NCI-H2171 (cell line): ENCODE measurements around the gene HBM.
A peak's percentile ranks its signal among the peaks of the same experiment; 100 is the strongest.
"Not testable (repeated sequence)": the region's sequence is repeated elsewhere in the genome, so short reads cannot be mapped to it uniquely, and the experiment has no call there.

Experiments
- DNase-seq: peaks from one replicate; lab custom pipeline; 2025; lab: John Stamatoyannopoulos, UW

The HBM gene

DNA sequence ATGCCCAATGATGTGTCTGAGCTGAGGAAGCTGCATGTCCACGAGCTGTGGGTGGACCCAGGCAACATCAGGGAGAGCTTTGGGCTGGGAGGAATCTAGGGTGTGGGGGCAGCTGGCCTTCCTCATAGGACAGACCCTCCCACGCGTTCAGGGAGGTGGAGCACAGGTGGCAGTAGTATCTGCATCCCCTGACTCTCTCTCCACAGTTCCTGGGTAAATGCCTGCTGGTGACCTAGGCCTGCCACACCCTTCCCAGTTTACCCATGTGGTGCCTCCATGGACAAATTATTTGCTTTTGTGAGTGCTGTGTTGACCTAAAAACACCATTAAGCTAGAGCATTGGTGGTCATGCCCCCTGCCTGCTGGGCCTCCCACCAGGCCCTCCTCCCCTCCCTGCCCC, 3.2 kb downstream of the HBM start:
- no peak for DNase-seq

DNA sequence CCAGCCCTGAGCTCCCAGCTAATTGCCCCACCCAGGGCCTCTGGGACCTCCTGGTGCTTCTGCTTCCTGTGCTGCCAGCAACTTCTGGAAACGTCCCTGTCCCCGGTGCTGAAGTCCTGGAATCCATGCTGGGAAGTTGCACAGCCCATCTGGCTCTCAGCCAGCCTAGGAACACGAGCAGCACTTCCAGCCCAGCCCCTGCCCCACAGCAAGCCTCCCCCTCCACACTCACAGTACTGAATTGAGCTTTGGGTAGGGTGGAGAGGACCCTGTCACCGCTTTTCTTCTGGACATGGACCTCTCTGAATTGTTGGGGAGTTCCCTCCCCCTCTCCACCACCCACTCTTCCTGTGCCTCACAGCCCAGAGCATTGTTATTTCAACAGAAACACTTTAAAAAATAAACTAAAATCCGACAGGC, 4.3 kb downstream of the HBM start:
- DNase-seq: not testable (repeated sequence)

DNA sequence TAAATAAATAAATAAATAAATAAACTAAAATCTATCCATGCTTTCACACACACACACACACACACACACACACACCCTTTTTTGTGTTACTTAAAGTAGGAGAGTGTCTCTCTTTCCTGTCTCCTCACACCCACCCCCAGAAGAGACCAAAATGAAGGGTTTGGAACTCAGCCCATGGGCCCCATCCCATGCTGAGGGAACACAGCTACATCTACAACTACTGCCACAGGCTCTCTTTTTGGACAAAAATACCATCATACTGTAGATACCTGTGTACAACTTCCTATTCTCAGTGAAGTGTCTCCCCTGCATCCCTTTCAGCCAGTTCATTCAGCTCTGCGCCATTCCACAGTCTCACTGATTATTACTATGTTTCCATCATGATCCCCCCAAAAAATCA, 5.0 kb downstream of the HBM start:
- DNase-seq: no peak

DNA sequence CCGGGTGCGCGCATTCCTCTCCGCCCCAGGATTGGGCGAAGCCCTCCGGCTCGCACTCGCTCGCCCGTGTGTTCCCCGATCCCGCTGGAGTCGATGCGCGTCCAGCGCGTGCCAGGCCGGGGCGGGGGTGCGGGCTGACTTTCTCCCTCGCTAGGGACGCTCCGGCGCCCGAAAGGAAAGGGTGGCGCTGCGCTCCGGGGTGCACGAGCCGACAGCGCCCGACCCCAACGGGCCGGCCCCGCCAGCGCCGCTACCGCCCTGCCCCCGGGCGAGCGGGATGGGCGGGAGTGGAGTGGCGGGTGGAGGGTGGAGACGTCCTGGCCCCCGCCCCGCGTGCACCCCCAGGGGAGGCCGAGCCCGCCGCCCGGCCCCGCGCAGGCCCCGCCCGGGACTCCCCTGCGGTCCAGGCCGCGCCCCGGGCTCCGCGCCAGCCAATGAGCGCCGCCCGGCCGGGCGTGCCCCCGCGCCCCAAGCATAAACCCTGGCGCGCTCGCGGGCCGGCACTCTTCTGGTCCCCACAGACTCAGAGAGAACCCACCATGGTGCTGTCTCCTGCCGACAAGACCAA, 6.7 kb downstream of the HBM start, which contains the start of gene HBA2:
HBA2 (plus strand) TSS at position 503 of the 568 bp plus-strand sequence; CDS start at position 540, 37 bp downstream.
- DNase-seq: not testable (repeated sequence)

DNA sequence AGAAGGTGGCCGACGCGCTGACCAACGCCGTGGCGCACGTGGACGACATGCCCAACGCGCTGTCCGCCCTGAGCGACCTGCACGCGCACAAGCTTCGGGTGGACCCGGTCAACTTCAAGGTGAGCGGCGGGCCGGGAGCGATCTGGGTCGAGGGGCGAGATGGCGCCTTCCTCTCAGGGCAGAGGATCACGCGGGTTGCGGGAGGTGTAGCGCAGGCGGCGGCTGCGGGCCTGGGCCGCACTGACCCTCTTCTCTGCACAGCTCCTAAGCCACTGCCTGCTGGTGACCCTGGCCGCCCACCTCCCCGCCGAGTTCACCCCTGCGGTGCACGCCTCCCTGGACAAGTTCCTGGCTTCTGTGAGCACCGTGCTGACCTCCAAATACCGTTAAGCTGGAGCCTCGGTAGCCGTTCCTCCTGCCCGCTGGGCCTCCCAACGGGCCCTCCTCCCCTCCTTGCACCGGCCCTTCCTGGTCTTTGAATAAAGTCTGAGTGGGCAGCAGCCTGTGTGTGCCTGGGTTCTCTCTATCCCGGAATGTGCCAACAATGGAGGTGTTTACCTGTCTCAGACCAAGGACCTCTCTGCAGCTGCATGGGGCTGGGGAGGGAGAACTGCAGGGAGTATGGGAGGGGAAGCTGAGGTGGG, 7.6 kb downstream of the HBM start:
- not testable (repeated sequence) for DNase-seq

DNA sequence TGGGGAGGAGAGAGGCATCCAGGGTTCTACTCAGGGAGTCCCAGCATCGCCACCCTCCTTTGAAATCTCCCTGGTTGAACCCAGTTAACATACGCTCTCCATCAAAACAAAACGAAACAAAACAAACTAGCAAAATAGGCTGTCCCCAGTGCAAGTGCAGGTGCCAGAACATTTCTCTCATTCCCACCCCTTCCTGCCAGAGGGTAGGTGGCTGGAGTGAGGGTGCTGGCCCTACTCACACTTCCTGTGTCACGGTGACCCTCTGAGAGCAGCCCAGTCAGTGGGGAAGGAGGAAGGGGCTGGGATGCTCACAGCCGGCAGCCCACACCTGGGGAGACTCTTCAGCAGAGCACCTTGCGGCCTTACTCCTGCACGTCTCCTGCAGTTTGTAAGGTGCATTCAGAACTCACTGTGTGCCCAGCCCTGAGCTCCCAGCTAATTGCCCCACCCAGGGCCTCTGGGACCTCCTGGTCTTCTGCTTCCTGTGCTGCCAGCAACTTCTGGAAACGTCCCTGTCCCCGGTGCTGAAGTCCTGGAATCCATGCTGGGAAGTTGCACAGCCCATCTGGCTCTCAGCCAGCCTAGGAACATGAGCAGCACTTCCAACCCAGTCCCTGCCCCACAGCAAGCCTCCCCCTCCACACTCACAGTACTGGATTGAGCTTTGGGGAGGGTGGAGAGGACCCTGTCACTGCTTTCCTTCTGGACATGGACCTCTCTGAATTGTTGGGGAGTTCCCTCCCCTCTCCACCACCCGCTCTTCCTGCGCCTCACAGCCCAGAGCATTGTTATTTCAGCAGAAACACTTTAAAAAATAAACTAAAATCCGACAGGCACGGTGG, 8.4 kb downstream of the HBM start:
- not testable (repeated sequence) for DNase-seq

DNA sequence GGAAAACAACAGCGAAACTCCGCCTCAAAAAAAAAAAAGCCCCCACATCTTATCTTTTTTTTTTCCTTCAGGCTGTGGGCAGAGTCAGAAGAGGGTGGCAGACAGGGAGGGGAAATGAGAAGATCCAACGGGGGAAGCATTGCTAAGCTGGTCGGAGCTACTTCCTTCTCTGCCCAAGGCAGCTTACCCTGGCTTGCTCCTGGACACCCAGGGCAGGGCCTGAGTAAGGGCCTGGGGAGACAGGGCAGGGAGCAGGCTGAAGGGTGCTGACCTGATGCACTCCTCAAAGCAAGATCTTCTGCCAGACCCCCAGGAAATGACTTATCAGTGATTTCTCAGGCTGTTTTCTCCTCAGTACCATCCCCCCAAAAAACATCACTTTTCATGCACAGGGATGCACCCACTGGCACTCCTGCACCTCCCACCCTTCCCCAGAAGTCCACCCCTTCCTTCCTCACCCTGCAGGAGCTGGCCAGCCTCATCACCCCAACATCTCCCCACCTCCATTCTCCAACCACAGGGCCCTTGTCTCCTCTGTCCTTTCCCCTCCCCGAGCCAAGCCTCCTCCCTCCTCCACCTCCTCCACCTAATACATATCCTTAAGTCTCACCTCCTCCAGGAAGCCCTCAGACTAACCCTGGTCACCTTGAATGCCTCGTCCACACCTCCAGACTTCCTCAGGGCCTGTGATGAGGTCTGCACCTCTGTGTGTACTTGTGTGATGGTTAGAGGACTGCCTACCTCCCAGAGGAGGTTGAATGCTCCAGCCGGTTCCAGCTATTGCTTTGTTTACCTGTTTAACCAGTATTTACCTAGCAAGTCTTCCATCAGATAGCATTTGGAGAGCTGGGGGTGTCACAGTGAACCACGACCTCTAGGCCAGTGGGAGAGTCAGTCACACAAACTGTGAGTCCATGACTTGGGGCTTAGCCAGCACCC, 9.5 kb downstream of the HBM start:
- no peak for DNase-seq

DNA sequence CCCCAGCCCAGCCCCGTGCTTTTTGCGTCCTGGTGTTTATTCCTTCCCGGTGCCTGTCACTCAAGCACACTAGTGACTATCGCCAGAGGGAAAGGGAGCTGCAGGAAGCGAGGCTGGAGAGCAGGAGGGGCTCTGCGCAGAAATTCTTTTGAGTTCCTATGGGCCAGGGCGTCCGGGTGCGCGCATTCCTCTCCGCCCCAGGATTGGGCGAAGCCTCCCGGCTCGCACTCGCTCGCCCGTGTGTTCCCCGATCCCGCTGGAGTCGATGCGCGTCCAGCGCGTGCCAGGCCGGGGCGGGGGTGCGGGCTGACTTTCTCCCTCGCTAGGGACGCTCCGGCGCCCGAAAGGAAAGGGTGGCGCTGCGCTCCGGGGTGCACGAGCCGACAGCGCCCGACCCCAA, 10.2 kb downstream of the HBM start:
- DNase-seq: not testable (repeated sequence)

DNA sequence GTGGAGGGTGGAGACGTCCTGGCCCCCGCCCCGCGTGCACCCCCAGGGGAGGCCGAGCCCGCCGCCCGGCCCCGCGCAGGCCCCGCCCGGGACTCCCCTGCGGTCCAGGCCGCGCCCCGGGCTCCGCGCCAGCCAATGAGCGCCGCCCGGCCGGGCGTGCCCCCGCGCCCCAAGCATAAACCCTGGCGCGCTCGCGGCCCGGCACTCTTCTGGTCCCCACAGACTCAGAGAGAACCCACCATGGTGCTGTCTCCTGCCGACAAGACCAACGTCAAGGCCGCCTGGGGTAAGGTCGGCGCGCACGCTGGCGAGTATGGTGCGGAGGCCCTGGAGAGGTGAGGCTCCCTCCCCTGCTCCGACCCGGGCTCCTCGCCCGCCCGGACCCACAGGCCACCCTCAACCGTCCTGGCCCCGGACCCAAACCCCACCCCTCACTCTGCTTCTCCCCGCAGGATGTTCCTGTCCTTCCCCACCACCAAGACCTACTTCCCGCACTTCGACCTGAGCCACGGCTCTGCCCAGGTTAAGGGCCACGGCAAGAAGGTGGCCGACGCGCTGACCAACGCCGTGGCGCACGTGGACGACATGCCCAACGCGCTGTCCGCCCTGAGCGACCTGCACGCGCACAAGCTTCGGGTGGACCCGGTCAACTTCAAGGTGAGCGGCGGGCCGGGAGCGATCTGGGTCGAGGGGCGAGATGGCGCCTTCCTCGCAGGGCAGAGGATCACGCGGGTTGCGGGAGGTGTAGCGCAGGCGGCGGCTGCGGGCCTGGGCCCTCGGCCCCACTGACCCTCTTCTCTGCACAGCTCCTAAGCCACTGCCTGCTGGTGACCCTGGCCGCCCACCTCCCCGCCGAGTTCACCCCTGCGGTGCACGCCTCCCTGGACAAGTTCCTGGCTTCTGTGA, 11.0 kb downstream of the HBM start, which contains the start of gene HBA1:
HBA1 (plus strand) TSS at position 204 of the 906 bp plus-strand sequence; CDS start at position 241, 37 bp downstream.
- not testable (repeated sequence) for DNase-seq

DNA sequence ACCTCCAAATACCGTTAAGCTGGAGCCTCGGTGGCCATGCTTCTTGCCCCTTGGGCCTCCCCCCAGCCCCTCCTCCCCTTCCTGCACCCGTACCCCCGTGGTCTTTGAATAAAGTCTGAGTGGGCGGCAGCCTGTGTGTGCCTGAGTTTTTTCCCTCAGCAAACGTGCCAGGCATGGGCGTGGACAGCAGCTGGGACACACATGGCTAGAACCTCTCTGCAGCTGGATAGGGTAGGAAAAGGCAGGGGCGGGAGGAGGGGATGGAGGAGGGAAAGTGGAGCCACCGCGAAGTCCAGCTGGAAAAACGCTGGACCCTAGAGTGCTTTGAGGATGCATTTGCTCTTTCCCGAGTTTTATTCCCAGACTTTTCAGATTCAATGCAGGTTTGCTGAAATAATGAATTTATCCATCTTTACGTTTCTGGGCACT, 11.6 kb downstream of the HBM start:
- no peak for DNase-seq

DNA sequence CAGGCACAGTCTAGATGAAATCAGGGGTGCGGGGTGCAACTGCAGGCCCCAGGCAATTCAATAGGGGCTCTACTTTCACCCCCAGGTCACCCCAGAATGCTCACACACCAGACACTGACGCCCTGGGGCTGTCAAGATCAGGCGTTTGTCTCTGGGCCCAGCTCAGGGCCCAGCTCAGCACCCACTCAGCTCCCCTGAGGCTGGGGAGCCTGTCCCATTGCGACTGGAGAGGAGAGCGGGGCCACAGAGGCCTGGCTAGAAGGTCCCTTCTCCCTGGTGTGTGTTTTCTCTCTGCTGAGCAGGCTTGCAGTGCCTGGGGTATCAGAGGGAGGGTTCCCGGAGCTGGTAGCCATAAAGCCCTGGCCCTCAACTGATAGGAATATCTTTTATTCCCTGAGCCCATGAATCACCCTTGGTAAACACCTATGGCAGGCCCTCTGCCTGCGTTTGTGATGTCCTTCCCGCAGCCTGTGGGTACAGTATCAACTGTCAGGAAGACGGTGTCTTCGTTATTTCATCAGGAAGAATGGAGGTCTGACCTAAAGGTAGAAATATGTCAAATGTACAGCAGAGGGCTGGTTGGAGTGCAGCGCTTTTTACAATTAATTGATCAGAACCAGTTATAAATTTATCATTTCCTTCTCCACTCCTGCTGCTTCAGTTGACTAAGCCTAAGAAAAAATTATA, 12.3 kb downstream of the HBM start:
- no peak for DNase-seq

DNA sequence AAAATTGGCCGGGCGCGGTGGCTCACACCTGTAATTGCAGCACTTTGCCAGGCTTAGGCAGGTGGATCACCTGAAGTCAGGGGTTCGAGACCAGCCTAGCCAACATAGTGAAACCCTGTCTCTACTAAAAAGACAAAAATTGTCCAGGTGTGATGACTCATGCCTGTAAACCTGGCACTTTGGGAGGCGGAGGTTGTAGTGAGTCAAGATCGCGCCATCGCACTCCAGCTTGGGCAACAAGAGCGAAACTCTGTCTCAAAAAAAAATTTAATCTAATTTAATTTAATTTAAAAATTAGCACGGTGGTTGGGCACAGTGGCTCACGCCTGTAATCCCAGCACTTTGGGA, 12.9 kb downstream of the HBM start:
- no peak for DNase-seq

DNA sequence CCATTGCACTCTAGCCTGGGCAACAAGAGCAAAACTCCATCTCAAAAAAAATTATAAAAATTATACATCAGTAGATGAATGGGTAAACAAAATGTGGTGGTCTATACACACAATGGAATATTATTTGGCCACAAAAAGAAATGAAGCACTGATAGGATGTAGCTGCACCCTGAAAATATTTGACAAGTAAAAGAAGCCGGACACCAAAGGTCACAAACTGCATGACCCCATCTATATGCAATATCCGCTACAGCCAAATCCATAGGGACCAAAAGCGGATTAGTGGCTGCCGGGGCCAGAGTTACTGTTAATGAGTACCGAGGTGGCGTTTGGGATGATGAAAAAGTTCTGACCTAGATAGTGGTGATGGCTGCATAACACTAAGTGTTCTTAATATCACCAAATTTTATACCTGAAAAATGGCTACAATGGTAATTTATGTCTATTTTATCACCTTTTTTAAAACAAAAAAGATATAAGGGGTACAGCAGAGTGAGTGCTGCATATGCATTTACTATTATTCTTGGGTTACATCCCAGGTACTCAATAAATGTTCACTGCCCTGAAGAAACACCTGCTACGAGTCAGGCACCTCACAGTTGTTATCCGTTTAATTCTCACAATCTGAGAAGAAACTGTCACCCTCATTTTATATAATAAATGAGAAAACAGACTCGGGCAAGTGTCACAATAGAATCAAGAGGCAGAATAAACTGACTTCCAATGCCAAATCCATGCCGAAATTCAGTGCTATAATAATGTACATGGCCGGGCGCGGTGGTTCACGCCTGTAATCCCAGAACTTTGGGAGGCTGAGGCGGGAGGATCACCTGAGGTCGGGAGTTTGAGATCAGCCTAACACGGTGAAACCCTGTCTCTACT, 13.7 kb downstream of the HBM start:
- no peak for DNase-seq

DNA sequence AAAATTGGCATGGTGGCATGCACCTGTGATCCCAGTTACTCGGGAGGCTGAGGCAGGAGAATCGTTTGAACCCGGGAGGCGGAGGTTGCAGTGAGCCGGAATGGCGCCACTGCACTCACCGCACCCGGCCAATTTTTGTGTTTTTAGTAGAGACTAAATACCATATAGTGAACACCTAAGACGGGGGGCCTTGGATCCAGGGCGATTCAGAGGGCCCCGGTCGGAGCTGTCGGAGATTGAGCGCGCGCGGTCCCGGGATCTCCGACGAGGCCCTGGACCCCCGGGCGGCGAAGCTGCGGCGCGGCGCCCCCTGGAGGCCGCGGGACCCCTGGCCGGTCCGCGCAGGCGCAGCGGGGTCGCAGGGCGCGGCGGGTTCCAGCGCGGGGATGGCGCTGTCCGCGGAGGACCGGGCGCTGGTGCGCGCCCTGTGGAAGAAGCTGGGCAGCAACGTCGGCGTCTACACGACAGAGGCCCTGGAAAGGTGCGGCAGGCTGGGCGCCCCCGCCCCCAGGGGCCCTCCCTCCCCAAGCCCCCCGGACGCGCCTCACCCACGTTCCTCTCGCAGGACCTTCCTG, 14.4 kb downstream of the HBM start, which contains the start of gene HBQ1:
HBQ1 (plus strand) TSS at position 359 of the 575 bp plus-strand sequence; CDS start at position 387, 28 bp downstream.
- DNase-seq: peak; percentile 57

DNA sequence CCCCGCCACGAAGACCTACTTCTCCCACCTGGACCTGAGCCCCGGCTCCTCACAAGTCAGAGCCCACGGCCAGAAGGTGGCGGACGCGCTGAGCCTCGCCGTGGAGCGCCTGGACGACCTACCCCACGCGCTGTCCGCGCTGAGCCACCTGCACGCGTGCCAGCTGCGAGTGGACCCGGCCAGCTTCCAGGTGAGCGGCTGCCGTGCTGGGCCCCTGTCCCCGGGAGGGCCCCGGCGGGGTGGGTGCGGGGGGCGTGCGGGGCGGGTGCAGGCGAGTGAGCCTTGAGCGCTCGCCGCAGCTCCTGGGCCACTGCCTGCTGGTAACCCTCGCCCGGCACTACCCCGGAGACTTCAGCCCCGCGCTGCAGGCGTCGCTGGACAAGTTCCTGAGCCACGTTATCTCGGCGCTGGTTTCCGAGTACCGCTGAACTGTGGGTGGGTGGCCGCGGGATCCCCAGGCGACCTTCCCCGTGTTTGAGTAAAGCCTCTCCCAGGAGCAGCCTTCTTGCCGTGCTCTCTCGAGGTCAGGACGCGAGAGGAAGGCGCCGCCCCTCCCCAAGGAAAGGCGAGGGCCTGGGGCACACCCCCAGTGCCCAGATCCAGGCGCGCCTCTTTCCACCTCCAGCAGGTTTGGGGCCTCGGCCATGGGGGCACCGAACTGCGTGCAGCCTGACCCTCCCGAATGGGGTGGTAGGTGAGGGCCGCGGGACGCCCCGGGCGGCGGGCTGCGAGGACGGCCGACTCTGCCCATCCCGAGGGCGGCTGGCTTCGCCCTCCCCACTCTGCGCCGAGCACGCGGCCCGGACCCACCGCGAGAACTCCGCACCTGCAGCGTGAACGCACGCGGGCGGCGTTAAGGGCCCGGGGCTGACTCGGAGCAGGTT, 15.1 kb downstream of the HBM start:
- DNase-seq: peak; percentile 85

DNA sequence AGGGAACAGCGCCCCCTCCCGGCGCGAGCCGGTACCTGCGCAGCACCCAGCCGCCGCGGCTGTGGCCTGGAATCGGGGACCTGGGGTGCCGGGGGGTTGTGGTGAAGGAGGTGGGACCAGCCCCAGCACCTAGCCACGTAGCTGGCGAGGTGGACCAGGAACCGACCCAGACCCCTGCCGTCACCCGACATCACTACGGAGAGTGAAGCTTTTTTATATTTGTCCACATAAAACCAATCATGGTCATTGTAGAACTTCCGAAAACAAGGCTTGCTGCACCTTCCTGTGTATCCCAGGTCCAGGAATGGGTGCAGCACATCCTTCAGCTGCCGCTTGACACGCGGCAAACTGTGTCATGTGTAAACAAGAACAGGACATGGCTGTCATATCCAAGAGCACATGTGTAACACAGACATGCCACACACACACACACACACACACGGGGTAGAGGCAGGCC, 15.8 kb downstream of the HBM start:
- no peak for DNase-seq

DNA sequence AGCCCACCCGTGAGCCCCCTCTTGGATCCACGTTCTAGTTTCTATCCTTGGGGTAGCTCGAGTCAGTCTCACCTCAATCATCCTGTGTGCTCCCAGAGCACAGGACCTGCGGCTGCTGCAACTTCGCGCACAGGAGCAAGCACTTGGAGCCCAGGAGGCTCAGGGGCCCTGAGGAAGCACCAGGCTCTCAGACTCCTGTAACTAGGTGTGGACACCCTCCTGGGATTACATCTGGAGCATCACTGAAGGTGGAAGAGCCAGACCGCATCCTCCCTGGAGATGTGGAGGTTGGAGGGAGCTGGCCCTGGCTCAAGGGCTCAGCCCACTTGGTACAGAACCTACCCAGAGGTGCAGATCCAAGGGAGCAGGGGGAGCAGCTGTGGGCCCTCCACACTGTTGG, 17.2 kb downstream of the HBM start:
- DNase-seq: no peak
